Activated CD8-positive, alpha-beta memory T cell treated with anti-CD3 and anti-CD28 coated beads, Interleukin-2, amount 50 U/mL, for 1 hour (primary cell): ENCODE data around the gene GGN.
"Not testable (repeated sequence)": the region's sequence is repeated elsewhere in the genome, so short reads cannot be mapped to it uniquely, and the experiment has no call there.

Source experiments
- DNase-seq: peaks from one replicate; pipeline ENCODE4 v3.0.0-alpha.2; 2020; ENCODE audit errors: extremely low read depth

Gene GGN, protein sequence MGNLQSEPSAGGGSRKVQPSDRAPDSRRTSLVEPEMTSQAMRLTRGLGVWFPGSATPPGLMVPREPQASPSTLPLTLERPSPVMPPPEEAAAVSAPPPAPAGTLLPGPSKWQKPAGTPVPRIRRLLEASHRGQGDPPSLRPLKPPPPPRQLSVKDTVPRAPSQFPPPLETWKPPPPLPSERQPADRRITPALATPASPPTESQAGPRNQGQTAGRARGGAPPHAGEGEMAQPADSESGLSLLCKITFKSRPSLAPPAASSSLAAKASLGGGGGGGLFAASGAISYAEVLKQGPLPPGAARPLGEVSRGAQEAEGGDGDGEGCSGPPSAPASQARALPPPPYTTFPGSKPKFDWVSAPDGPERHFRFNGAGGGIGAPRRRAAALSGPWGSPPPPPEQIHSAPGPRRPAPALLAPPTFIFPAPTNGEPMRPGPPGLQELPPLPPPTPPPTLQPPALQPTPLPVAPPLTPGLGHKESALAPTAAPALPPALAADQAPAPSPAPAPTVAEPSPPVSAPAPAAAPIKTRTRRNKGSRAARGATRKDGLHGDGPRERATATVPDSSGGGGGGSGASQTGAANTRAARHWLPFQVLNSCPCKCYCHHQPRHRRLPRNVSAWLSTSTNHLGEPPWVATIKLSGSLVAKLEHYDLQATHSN

DNA sequence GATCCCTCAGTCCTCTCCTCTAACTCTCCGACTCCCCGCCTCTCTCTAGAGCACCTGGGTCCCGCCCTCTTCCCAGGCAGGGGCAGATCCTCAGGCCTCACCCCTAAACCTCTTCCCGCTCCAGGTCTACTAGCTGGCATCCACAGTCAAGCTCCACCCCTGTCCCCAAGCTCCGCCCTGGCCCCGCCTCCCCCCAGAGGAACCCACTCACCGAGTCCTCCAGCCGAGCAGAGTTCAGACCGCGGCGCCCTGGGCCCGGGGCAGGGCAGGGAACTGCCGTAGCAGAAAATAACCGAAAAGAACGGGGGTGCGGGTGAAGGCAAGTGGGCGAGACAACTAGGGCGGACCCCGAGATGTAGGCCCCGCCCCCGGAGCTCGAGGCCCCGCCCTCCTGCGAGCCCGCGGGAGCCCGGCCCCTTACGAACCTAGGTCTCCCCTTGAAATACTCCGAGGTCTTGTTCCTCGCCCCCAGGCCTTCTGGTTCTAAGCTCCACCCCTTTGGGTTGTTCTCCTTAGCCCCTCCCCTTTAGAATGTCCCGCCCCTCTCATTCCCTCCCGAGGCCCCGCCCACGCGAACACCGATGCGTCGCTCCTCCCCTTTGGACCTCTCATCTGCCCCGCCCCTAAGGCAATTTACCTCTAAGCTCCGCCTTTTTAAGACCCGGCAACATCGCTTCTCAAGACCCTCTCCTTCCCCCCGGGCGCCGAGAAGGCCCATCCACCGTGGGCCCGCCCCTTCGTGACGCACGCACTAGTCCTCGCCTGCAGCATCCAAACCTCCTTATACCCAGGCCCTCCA, at the start of gene GGN:
TSS of gene GGN (minus strand) at position 485 of the 799 bp plus-strand sequence. CDS start 773 bp downstream, outside the sequence.
- peak; percentile 44 for DNase-seq

DNA sequence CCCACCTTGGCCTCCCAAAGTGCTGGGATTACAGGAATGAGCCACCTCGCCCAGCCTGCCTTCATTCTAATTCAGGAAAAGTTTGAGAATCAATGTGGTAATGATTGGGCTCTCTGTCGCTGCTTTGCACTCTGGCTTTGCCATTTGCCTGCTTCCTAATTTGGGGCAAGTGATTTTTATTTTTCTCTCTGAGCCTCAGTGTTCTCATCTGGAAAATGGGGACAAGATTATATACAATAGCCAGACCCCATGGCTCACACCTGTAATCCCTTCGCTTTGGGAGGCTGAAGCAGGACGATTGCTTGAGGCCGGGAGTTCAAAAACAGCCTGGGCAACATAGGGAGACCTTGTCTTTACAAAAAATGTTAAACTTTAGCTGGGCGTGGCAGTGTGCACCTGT, 49.5 kb upstream of the GGN start:
- DNase-seq, result no peak

DNA sequence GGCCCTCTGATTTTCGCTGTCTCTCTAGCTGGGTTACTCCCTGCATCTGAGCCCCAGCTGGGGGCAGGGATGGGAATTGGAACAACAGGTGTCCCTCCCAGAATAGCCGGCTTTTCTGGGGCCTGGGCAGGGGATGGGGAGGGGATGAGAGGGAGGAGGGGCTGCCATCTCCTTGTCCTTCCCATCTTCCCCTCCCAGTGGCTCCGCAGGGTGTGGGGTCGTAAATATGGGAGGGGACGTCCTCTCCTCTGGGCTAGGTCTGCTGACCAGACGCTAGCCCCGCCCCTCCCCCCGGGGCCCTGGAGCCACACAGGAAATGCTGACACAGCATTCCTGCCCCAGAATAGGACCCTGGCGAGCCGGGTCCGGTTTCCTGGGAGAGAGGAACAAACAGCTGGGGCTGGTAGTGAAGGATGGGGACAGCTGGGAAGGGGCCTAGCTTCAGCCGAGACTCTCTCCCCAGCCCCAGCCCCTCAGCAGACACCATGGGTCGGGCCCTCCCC, 46.8 kb upstream of the GGN start:
- no peak for DNase-seq

DNA sequence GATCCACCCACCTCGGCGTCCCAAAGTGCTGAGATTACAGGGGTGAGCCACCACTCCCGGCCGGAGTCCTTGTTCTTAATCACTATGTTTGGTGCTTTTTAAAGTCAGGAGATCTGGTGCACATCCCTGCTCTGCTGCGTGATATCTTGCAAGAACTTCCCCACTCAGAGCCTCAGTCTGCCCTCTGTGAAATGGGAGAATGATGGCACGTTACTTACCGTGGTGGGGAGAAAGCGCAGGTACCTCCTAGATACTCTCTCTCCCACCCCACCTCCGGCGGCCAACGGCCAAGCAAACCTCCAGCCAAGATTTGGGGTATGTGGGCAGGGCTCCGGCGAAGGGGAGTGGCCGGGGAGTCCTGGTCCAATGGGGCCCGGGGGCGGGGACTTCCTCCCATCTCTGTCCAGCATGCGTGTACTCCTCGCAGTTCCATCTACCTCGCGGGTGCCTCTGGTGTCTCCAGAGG, 45.5 kb upstream of the GGN start, which contains the start of gene RYR1:
TSS of gene RYR1 (plus strand) at position 424 of the 466 bp plus-strand sequence. CDS start 139 bp downstream, outside the sequence.
- no peak for DNase-seq

DNA sequence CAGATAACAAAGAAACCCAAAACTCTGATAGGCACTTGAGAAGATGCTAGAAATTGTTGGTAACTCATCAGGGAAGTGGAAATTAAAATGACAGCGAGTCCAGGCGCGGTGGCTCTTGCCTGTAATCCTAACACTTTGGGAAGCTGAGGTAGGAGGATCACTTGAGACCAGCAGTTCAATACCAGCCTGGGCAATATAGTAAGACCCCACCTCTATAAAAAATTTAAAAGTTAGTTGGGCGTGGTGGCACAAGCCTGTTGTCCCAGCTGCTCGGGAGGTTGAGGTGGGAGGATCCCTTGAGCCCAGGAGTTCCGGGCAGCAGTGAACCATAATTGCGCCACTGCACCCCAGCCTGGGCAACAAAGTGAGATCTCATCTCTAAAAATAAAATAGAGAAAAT, 43.1 kb upstream of the GGN start:
- no peak for DNase-seq

DNA sequence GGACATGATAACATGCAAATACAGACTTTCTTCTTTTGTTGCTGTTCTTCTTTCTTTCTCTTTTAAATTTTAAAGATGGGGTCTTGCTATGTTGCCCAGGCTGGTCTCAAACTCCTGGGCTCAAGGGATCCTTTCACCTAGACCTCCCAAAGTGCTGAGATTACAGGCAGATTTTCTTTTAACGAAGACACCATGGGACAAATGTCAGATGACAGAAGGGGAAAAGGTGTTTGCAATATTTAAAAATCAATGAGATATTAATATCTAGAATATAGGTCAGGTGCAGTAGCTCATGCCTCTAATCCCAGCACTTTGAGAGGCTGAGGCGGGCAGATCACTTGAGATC, 42.0 kb upstream of the GGN start:
- no peak for DNase-seq

DNA sequence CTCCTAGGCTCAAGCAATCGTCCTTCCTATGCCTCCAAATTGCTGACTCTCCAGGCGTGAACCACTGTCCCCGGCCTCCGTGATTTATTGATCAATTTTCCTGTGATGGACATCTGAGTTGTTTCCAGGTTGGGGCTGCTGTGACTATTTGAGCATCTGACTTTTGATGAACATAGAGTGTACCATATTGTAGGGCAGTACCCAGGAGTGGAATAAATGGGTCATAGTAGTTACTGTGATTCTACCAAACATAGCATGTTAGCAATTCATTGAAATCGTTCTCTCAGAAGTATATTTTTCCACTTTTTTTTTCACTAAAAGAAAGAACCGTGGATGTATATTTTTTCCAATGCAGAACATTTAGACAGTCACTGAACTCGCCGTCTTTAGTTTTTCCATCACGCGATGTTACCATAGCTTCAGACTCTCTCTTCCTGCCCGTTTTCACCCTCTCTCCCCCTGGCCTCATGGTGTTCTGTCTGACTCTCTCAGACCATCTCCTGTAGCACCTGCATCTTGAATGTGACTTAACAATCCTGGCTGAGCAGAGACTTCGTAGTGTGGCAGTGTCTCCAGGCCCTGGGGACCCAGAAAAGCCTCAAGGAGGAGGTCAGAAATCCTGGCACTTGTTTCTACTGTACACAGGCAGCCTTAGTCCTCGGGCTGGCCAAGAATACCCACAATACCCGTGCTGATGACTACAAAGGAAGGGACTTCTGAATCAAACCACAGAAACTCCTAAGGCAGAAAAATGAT, 41.4 kb upstream of the GGN start:
- no peak for DNase-seq

DNA sequence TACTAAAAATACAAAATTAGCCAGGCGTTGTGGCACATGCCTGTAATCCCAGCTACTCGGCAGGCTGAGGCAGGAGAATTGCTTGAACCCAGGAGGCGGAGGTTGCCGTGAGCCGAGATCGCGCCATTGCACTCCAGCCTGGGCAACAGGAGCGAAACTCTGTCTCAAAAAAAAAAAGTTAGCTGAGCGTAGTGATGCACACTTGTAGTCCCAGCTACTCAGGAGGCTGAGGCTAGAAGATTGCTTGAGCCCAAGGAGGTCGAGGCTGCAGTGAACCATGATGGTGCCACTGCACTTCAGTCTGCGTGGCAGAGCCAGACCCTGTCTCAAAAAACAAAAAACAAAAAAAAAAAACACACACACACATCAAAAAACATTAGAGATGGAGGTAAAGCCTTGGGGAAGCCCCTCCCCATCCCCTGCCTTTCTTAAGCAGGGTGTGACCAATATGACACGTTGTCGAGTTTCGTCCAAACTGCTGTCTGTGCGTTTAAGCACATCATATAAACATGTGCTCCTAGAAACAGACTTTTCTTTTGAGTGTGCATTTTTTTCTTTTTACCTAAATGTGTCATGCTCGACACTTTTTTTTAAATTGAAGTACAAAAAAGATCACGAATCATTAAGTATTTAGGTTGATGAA, 39.3 kb upstream of the GGN start:
- not testable (repeated sequence) for DNase-seq

DNA sequence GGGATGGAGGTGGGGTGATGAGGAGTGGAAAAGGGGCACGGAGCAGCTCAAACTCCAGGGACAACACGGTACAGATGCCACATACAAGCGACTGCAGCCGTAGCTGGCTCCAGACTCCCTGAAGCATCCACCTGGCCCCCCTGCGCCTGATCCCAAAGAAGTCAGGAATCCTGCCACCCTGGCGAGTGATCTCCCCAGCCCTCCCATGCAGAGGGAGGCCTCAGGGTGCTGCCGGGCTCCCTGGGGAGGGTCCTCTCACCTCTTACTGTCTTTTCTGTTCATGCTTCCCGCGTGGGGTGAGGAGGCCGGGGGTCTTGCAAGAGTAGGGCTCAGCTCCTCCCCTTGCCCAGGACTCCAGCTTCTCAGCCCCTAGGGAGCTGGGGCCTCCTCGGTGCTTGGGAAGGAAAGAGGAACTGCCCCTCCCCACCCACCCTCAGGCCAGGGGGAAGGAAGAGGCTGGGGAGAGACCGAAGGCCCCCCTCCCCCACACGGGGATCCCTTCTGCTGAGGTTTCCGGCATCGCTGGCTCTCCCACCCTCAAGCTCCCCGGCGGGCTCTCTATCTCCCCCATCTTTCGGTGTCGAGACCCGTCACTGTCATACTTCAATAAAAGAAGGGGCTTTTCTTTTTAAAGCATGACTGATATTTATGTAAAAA, 38.1 kb upstream of the GGN start, which contains the start of gene RASGRP4:
TSS of gene RASGRP4 (minus strand) at position 410 of the 657 bp plus-strand sequence. CDS start at position 282, 128 bp downstream.
- no peak for DNase-seq

DNA sequence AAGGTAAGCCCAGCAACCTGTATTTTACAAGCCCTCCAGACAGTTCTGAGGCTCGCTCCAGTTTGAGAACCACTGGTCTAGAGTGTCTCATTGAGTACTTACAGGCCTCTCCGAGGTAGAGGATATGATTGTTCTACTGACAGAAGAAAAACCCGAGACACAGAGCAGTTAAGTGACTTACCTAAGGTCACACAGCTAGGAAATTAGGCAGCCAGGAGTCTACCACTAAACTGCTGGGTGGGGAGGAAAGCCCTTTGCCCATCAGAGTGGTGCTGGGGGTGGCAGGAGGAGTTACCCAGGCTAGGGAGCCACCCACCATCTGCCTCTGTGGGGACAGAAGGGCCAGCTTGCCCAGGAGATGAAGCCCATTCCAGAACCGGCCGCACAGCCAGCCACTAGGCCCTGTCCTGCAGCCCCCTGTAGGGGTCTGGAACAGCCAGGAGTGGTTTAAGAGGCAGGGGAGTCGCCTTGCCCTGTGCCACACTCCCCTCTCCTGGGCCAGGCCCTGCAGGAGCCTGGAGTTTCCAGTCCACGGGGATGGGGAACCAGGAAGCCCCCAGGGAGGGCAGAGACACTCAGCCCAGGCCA, 37.5 kb upstream of the GGN start:
- no peak for DNase-seq

DNA sequence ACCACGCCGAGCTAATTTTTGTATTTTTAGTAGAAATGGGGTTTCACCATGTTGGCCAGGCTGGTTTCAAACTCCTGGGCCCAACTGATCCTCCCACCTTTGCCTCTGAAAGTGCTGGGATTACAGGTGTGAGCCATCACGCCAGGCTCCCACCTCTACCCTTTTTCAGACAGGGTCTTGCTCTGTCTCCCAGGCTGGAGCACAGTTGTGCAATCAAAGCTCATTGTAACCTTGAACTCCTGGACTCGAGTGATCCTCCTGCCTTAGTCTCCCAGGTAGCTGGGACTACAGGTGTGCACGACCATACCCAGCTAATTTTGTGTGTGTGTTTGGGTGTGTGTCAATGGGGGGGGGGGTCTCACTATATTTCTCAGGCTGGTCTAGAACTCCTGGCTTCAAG, 36.4 kb upstream of the GGN start:
- DNase-seq, result no peak

DNA sequence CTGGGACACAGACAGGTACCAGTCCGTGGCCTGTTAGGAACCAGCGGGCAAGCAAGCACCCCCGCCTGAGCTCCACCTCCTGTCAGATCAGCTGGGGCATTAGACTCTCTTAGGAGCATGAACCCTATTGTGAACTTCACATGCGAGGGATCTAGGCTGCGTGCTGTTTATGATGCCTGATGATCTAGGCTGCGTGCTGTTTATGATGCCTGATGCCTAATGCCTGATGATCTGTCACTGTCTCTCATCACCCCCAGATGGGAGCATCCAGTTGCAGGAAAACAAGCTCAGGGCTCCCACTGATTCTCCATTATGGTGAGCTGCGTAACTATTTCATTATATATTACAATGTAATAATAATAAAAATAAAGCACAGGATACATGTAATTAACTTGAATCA, 34.6 kb upstream of the GGN start:
- DNase-seq, result no peak

DNA sequence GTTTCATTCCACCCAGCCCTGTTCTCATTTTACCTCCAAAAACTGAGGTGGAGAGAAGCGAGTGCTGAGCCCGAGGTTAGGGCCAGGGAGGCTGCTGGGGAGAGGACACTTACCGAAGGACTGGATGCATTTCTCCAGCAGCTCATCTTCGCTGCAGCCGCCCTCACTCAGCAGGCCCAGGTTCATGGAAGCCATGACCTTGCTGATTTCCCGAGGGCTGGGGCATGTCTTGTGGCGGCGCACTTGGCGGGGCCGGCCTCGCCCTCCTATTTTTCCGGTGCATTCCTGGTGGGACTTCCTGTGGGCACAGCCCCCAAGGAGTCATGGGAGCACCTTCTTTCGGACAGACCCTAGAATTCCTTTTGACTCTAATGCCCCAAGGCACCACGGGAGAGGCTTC, 34.0 kb upstream of the GGN start:
- DNase-seq, result no peak

DNA sequence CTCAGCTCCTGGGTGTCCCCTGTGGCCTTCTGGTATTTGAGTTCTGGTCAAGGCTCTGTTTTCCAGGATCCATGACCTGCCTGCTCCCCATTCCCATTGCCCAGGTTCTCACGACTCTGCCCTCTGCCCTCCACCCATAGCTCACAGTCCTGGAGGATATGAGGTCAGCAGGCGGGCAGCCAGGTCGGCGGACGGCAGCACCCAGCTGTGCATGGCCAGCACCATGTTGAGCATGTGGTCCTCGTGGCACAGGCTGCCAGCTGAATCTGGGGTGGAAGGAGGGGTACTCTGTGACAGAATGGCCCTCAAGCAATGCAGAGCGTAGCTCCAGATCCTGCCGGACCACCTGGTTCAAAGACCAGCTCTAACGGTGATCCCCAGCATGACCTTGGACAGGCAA, 33.1 kb upstream of the GGN start:
- no peak for DNase-seq

DNA sequence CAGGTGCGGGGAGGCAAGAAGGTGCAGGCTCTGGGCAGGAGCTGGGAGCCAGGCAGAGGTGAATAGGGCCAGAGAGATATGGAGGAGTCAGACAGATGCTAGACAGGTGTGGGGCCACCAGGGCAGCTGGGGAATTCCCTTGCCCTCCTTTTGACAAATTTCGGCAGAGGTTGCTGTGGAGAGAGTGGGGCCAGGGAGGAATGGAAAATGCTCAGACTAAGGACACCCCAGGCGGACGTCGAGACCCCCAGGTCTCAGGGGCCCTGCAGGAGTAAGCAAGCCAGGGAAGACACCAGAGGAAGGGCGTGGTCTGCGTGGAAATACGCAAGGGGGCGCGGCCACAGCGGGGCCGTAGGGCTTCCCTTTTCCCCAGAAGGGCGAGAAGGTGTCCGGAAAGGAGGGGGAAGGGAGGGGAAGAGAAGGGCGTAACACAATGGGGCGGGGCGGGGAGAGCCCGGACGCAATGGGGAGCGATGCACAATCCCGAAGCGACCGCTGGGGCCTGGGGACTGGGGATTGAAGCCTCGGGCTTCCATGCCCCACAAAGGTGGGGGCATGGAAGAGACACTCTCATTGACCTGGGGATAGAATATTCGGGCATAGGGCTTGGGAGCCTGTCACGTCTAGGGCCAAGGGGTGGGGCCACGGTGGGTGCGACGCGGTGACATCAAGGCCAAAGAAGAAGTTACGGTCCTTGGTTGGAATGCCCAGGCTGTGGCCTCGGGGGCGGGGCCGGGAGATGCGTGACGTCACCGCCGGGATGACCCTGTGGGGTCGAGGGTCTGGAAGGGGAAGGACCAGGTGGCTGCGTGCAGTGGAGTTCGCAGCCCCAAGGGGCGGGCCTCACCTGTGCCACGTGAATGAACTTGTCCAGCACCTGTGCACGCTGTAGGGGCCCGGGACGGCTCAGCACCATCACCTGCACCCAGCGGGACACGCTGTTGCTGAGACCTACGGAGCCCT, 30.0 kb upstream of the GGN start:
- DNase-seq, result no peak

DNA sequence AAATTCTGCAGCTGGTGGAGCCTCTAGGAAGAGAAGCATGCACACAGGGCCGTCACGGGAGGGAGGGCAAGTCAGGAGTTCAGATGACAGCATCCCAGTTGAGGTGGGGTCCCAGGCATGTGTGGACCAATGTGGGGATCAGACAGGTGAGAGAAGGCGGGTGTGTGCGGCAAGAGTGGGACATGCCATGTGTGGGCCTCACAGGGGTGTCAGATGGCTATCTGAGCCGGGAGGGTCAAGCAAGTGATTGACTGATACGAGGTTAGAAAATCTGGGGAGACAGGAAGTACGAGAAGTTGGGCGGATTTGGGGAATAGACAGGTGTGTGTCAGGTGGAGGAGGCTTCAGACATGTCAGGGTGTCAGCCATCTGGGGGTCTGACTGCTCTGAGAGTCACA, 29.3 kb upstream of the GGN start:
- no peak for DNase-seq

DNA sequence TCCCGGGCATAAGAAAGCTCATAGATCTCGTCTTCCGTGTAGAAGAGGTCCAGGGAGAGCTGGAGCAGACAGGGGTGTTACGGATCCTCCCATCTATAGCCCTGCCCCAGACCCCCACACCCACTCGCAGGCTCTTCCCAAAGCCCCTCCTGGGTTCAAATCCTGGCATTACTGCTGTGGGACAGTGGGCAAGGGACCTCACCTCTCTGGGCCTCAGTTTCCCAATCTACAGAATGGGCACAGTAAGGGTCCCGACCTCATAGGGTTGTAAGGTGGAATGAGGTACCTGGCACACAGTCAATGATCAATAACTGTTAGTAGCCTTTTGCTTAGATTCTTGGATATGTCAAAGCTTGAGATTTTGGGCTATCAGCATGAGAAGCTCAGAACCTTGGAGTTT, 25.6 kb upstream of the GGN start:
- no peak for DNase-seq

DNA sequence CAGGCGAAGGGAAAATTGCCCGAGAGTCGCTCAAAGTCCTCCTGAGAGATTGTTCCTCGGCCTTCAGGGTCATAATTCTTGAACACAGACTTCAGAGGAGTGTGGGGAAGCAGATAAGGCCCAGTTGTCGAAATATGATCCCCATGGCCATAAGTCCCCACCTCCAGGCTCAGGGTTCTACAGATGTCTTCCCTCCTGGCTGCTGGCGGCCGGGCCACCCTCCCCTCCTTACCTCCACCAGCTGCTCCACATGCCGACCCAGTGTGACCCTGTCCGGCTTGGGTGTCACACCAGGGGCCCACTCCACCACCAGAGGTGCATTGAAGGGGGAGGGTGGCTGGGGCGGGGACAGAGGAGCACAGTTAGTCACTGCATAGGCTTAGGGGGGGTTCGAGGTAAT, 25.1 kb upstream of the GGN start:
- DNase-seq, result no peak

DNA sequence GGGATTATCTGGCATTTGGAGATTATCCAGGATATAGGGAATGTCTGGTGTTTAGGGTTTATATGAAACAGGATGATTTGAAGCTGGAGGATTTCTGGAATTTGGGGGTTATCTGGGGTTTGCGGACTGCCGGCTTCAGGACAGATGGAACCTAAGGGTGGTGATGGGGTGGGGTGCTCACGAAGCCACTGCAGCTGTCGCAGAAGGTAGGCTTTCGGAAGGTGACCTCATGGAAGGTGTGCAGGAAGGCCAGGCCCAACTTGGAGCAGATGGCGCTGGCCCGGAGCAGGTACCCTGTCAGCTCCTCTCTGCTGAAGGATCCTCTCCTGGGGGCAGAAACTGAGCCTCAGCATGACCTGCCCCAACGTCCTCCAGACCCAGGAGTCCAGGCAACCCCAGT, 24.7 kb upstream of the GGN start:
- no peak for DNase-seq
